ENCODE data around the gene PRAMEF12. TPM values are rescaled to one million over a fixed set of nuclear protein-coding genes. Genes with fewer than 3 reads are reported as not detected.

PRAMEF12 gene
- total RNA-seq, 6 experiments from 2014 or later: not detected

DNA sequence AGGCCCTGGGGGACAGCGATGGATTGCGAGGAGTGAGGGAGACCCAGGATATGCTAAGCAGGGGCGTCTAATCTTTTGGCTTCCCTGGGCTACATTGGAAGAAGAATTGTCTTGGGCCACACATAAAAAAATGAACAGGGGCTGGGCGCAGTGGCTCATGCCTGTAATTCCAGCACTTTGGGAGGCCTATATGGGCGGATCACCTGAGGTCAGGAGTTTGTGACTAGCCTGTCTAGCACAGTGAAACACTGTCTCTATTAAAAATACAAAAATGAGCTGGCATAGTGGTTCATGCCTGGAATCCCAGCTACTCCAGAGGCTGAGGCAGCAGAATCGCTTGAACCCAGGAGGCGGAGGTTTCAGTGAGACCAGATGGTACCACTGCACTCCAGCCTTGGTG, 10.8 kb upstream of the PRAMEF12 start:
- H3K4me3 ChIP-seq: no peak overlapping the region
- H3K27ac ChIP-seq: no peak overlapping the region
- H3K9me3 ChIP-seq: no peaks in the 10 kb centered on the region
- H3K36me3 ChIP-seq: no peaks in the 10 kb centered on the region
- 52% methylated on average over 7 of the region's 7 CpGs for WGBS (ENCODE audit: insufficient coverage, low coverage, low lambda C conversion rate, missing lambda C conversion rate)
- ATAC-seq (no peak), DNase-seq (no peak)
- TF ChIP-seq, protein P1, sequence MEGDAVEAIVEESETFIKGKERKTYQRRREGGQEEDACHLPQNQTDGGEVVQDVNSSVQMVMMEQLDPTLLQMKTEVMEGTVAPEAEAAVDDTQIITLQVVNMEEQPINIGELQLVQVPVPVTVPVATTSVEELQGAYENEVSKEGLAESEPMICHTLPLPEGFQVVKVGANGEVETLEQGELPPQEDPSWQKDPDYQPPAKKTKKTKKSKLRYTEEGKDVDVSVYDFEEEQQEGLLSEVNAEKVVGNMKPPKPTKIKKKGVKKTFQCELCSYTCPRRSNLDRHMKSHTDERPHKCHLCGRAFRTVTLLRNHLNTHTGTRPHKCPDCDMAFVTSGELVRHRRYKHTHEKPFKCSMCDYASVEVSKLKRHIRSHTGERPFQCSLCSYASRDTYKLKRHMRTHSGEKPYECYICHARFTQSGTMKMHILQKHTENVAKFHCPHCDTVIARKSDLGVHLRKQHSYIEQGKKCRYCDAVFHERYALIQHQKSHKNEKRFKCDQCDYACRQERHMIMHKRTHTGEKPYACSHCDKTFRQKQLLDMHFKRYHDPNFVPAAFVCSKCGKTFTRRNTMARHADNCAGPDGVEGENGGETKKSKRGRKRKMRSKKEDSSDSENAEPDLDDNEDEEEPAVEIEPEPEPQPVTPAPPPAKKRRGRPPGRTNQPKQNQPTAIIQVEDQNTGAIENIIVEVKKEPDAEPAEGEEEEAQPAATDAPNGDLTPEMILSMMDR (IDR thresholded peaks at IDR 0.05): no peak
- TF ChIP-seq POLR2A (IDR thresholded peaks at IDR 0.05): no peak
- intact Hi-C loops (cut with DNase I): no loop called here
- no peaks in the 10 kb centered on the region for H3K4me1 ChIP-seq
- no peaks in the 10 kb centered on the region for H3K27me3 ChIP-seq

DNA sequence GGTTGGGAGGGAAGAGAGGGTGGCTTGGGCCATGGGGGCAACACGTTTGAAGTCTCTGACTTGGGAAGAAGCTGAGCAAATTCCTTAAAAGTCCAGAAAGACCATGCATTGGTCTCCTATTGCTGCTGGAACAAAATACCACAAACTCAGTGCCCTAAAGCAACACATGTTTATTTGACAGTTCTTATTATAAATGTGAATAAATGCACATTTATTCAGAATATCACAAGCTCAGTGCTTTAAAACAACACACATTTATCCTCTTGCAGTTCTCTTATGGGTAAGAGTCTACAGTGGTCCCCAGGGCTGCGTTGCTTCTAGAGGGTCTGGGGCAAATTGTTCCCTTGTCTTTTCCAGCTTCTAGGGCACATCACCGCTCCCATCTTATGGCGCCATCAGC, 10.1 kb upstream of the PRAMEF12 start:
- WGBS (ENCODE audit: insufficient coverage, low coverage, low lambda C conversion rate, missing lambda C conversion rate): 39% methylated on average over 4 of the region's 4 CpGs
- no peak overlapping the region for H3K27ac ChIP-seq
- H3K4me1 ChIP-seq: no peaks in the 10 kb centered on the region
- intact Hi-C loops (cut with DNase I): no loop called here
- H3K4me3 ChIP-seq: no peak overlapping the region
- TF ChIP-seq, protein P1 (IDR thresholded peaks at IDR 0.05): no peak
- TF ChIP-seq POLR2A (IDR thresholded peaks at IDR 0.05): no peak
- H3K9me3 ChIP-seq: no peaks in the 10 kb centered on the region
- no peaks in the 10 kb centered on the region for H3K36me3 ChIP-seq
- DNase-seq: no peak
- H3K27me3 ChIP-seq: no peaks in the 10 kb centered on the region
- ATAC-seq: no peak

DNA sequence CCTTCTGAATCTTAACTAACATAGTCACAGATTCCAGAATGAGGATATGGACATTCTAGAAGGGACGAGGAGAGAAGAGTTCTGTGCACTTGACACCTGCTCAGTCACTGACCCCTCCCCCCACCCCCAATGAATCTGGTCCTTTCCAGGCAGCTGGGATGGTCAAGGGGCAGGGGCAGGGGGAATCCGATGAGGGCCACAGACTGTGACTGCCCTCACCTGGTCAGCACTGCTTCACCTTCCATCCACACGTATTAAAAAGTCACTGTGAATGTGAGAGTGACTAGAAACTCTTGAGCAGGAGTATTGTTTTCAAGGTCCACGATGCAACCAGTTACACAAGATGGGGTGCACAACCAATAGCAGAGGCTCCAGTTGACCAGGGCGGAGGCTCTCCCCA, 9.5 kb upstream of the PRAMEF12 start:
- intact Hi-C loops (cut with DNase I): no loop called here
- ATAC-seq (no peak), DNase-seq (no peak)
- no peaks in the 10 kb centered on the region for H3K27me3 ChIP-seq
- H3K9me3 ChIP-seq: no peaks in the 10 kb centered on the region
- no peak overlapping the region for H3K4me3 ChIP-seq
- no peak overlapping the region for H3K27ac ChIP-seq
- no peak for TF ChIP-seq POLR2A (IDR thresholded peaks at IDR 0.05)
- TF ChIP-seq, protein P1 (IDR thresholded peaks at IDR 0.05): no peak
- 37% methylated on average over 5 of the region's 5 CpGs for WGBS (ENCODE audit: insufficient coverage, low coverage, low lambda C conversion rate, missing lambda C conversion rate)
- no peaks in the 10 kb centered on the region for H3K36me3 ChIP-seq
- no peaks in the 10 kb centered on the region for H3K4me1 ChIP-seq

DNA sequence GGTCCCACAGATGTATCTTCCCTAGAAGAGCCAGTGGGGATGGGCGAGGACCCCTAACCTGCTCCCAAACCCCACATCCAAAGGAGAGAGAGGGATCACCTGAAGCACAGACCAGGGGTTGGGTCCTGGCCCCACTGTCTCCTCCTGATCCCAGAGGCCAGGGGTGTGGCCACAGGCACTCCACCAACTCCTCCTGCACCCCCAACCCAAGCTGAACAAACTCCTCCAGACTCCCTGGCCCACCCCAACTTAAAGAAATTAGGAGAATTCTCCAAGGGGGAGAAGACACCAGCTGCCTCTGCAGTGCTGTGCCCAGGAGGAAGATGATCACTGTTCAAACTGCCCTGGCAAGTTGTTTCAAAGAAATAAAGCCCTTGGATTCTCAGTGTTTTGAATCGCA, 4.5 kb upstream of the PRAMEF12 start:
- TF ChIP-seq POLR2A (IDR thresholded peaks at IDR 0.05): no peak
- TF ChIP-seq, protein P1 (IDR thresholded peaks at IDR 0.05): no peak
- H3K4me3 ChIP-seq: no peak overlapping the region
- H3K4me1 ChIP-seq: no peaks in the 10 kb centered on the region
- 0% methylated on average over 1 of the region's 2 CpGs for WGBS (ENCODE audit: insufficient coverage, low coverage, low lambda C conversion rate, missing lambda C conversion rate)
- H3K27ac ChIP-seq: no peak overlapping the region
- DNase-seq: no peak
- intact Hi-C loops (cut with DNase I): no loop called here
- no peaks in the 10 kb centered on the region for H3K27me3 ChIP-seq
- ATAC-seq: no peak
- no peaks in the 10 kb centered on the region for H3K36me3 ChIP-seq
- no peaks in the 10 kb centered on the region for H3K9me3 ChIP-seq

DNA sequence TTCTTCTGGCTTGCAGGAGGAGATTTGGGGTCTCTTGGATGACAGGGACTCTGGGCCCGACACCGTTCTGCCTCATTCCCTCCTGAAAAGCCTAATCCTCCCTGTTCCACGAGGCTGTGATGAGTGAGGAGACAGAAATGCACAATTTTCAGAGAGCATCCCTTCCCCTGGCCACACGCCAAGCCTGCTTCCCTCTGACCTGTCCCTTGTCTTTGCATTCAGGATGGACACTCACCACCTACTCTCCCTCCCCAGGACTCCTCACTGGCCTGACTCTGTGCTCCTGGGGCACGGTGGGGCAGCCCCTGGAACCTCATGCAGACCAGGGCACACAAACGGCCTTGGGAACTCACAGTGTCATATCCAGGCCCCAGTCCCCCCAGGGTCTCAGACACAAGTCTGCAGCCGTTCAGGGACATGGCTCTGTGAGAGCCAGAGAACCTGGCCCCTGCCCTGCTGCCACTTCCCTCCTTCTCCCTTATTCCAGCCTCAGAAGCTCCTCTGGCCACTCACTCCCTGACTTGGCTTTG, 3.5 kb upstream of the PRAMEF12 start:
- H3K4me3 ChIP-seq: no peak overlapping the region
- no peaks in the 10 kb centered on the region for H3K36me3 ChIP-seq
- H3K27ac ChIP-seq: no peak overlapping the region
- no peaks in the 10 kb centered on the region for H3K9me3 ChIP-seq
- ATAC-seq: no peak
- no CpG with 5 or more reads among the region's 7 CpGs for WGBS (ENCODE audit: insufficient coverage, low coverage, low lambda C conversion rate, missing lambda C conversion rate)
- no peaks in the 10 kb centered on the region for H3K27me3 ChIP-seq
- H3K4me1 ChIP-seq: no peaks in the 10 kb centered on the region
- intact Hi-C loops (cut with DNase I): no loop called here
- no peak for TF ChIP-seq POLR2A (IDR thresholded peaks at IDR 0.05)
- TF ChIP-seq, protein P1 (IDR thresholded peaks at IDR 0.05): no peak
- DNase-seq: no peak
